NOMO-1 treated with DMSO at 0.1 percent for 48 hours (cell line): Measurements from ENCODE around the gene RASGRF2.
"Not testable (repeated sequence)": the region's sequence is repeated elsewhere in the genome, so short reads cannot be mapped to it uniquely, and the experiment has no call there.

ENCODE experiments used
- DNase-seq: peaks from one replicate; lab custom pipeline; 2025; ENCODE audit not compliant: unreplicated experiment; lab: John Stamatoyannopoulos, UW

RASGRF2 gene

DNA sequence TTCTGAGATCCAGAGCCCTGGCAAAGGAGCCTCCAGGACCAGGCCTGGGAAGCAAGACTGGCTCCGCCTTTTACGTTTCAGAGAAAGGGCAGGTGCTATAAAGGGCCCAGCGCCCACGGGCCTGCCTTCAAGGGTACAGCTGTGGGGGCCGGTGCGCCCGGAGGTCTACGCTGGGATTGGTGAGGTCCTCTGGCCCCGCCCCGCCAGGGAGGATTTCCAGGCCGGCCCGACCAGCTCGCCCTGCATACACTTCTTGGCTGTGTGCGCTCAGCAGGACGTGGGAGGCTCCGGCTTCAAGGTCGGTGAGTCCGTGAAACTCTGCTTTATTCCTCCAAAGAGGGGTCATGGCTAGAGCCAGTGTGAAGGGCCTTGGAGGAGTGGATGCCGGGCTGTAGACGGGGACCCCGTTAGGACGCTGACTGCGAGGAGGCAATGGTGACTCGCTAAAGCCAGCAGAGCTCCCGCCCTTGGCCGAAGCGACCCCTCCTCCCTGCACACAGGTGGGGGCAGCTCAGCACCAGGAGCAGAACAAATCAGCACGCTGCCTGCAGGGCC, 273.0 kb downstream of the RASGRF2 start, which contains the start of gene CKMT2:
TSS of gene CKMT2 (plus strand) at position 243 of the 555 bp plus-strand sequence. CDS start 17,811 bp downstream, outside the sequence.
- no peak for DNase-seq

DNA sequence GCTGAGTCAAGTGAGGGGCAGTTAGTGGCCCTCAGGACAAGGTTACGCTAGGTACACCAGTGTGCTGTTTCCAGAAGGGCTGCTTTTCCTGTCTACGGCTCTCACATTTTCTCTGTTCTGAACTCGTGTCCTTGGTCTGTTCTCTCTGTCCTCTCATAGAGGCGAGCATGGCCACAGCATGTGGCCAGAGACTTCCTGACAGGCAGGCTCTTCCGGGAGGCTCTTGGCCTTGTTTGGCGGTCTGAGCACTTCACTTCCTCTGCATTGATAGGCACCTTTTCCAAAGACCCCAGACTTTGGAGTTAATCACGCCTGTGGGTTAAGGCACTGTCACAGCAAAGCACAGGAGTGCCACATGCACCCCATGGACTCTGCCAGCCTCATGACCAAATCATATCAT, 274.1 kb downstream of the RASGRF2 start:
- no peak for DNase-seq

DNA sequence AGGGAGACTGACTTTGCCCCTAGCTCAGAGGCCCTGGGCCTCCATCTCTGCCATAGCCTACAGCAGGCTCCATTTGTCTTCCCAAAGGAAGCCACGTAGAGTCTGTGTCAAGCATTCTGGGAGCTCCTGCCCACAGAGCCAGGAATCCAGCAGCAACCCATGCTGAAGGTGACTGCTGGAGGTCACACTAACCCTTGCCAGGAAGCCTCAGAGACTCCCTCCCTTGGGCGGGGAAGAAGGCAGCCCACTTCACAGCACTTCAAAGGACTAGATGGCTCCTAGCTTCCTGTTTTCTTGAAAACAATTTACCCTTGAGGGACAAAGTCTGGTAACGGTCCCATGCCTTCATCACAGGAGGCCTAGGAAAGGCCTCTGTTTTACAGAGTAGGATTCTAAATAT, 274.6 kb downstream of the RASGRF2 start:
- DNase-seq: no peak

DNA sequence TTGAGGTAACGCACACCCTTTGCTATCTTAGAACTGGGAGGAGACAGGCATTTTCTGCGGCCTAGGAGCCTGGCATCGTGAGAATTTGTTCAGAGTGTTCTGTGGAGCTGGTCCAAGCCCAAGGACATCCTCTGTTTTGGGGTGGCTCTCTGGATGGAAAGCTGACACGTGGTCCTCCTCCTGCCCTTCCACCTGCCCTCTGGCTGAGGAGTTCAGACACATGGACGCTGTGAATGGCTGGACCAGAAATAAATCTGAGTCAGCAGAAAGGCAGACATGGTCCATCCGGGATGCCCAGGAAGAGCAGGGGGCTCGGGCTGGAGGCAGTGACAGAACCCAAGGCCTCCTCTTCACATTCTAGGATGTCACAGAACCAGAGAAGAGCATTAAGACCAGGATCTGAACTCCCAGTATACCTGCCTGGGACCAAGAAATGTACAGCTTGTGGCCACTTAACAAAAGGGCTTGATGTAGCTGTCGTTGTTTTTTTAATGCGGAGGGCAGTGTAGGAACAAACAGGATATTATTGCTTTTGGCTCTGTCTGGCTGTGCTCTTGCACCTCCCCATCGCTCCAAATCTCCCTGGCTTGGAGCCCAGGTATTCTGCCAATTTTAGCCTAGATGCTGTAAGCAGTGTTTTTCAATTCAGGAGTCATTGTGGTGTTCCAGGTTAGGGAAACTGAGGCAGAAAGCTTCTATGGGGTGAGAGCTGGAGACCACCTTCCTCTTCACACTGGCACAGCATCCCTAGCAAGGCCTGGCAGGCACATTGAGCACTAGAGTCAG, 275.3 kb downstream of the RASGRF2 start:
- DNase-seq: no peak

DNA sequence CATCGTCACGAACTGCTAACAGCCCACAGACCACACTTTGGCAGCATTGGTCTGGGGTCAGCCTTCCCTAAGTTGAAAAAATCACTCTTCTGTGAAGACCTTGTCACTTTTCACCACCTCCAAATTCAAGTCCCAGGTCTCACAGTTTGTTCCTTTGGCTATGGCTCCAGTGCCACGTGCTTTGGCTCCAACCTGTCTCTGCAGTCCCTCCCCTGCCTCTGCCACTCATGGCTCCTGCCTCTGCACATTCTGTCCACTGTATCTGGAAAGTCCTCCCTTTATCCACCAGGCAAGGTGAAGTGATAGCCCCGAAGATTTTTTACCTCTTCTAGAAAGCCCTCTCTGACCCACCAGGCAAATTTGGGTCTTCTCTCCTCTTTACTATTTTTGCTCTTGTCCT, 278.3 kb downstream of the RASGRF2 start:
- DNase-seq: no peak

DNA sequence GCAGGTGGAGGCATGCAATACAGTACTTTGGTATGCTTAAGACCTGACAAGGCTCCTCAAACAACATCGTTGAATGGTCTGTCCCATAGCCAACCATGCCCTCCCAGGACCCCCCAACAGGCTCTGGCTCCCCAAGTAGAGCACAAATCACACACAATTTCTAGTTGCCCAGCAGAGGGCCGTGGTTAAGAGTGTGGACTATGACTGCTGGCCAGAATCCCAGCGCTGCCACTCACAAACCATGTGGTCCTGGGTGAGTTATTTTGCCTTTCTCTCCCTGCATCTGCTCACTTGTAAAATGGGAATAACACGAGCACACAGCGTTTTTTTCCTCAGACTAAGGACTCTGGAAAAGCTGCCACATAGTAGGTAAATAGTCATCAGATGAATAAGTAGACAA, 279.4 kb downstream of the RASGRF2 start:
- DNase-seq: no peak

DNA sequence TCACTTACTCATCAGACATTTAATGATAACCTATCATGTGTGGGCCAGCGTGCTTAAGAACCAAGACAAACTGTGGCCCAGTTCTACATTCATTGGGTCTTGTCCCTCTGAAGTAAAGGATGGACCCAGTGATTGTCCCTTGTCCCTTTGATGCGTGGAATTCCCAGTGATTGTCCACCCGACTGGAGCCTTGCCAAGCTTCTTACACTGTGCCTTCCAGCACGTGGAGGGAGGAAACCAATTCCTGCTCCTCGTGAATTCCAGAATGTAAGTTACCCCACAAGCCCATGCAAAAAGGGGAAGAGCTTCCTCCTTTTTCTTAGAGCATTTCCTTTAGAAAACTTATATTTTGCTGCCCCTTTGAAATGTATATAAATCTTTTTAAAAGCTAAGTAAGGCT, 280.8 kb downstream of the RASGRF2 start:
- no peak for DNase-seq

DNA sequence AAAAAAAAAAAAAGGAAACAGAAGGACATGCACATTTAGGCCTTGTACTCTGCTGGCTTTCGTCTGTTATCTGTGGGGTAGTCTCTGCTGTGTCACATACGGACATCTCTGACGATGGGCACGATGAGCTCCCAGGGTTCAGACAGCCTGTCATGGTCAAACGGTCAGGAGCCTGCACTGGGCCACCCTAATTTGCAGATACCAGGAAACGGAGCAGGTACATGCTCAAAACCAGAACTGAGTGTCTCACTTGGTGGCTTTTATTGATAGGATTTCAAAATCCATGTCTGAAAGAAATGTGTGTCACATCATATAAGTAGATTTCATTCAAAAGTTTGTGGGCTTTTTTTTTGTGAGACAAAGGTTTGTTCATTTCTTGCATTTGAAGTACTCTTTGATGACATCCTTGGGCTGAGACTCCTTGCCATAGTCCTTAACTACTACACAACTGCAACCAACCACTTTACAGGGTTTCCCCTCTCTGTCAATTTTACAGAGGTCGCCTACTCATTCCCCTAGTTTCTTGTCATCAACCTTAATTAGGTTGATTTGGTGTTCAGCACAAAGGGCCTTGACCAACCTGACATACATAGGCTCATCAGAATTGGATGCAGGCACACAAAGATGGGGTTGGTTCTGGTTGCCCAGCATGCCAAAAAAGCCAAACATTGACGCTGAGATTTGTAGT, 281.9 kb downstream of the RASGRF2 start:
- no peak for DNase-seq

DNA sequence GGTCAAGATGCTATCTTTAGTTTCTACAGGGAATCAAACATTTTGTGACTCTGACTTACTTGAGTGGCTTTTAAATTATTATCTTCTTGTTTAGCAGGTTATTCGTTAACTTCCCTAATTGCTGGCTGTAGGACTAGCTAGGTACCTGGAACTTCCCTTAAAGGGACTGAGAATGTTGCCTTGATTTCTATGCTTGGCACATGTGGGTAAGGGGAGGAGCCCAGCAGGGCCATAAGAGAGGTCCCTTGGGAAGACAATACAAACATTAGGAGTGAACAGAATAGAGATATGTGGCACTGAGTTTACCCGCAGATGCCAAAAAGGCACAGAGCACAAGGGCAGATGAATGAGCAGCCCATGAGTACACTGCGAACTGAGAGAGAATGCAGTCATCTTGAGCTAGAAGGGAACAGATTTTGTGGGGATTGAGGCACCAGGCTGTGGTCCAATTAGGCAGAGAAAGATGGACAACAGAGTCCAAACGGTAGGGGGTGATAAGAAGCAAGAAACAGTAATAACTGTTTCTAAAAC, 282.8 kb downstream of the RASGRF2 start:
- DNase-seq: no peak

DNA sequence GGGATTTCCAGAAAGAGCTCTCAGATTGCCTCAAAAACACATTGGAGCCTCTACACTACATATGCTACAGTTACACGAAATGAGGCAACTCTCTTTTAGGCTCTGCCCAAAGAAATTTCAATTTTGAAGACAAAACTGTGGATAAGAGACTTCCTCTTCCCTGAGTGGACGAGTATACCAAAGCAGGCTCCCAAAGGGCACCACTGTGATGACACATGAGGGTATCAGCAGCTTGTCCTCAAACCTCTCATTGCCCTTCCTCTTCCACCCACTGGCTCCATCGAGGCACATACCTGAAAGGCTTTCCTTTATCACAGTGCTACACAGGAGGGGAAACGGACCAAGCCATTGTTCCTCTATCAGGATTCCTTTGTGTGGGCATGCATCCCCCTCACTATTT, 284.3 kb downstream of the RASGRF2 start:
- no peak for DNase-seq

DNA sequence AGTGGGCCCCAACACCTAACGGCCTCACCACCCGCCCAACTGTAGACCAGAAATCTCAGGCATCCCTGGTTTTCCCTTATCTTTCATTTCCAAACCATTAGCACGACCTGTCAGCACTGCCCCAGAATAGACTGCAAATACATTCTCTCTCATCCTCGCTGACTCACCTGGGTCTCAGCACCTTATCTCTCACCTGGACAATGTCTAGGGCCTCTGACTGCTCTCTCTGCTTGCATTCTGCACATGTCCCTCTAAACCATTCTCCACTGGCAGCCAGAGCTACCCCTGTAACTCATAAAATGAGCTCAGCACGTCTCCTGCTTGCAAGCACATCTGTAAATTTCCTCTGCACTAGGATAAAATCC, 285.7 kb downstream of the RASGRF2 start:
- no peak for DNase-seq

DNA sequence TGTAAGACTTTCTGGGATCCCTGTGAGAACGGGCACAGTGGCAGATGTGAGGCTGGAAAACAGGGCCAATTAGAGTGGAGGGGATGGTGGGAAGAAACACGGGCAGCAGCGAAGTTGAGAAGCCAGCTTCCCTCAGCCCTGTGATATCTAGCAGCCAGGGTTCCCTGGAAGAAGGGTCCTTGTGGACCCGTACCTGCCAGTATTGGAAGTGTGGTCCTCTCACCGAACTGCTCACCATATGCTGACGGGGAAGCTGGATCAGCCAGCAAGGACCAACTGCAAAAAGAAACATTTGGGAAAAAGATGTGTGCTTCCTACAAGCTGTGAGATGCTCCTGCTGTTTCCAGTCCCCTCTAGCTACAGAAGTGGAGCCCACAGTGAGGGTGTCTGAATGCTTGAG, 286.5 kb downstream of the RASGRF2 start:
- no peak for DNase-seq

DNA sequence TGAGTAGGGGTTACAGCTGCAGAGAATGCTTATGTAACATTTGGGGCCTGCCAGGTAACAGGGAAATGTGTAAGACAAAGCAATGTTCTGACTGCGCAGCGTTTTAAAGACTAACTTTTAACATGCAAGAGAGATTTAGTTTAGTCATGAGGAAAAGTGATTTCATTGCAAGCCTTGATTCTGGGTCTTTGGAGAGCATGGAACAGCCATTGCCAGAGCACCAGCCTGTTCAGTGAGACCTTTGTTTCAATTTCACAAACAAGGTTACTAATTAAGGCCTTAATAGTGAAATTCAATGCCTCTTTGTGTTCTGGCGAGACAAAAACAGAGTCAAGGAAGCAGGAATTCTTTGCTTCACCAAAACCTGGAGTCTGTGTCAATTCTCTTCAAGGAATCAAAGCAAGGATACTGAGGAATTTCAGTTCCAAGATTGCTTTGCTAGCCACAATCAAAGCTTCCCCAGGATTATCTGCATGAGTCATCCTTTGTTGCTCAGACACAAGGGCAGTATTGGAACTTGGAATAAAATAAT, 287.3 kb downstream of the RASGRF2 start:
- no peak for DNase-seq

DNA sequence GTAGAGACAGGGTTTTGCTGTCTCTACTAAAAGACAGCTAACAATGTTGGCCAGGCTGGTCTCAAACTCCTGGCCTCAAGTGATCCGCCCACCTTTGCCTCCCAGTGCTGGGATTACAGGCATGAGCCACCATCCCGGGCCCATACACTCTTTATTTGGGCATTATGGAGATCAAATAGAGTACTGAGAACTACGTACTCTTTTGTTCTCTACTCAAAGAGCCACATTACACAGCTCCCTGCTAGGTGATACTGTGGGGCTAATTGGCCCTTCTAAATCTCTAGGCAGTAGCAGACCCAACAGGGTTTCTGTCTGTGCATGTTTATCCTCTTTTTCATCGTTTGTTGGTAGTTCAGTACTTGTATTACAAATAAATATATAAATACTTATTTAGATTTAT, 289.1 kb downstream of the RASGRF2 start:
- DNase-seq: no peak

DNA sequence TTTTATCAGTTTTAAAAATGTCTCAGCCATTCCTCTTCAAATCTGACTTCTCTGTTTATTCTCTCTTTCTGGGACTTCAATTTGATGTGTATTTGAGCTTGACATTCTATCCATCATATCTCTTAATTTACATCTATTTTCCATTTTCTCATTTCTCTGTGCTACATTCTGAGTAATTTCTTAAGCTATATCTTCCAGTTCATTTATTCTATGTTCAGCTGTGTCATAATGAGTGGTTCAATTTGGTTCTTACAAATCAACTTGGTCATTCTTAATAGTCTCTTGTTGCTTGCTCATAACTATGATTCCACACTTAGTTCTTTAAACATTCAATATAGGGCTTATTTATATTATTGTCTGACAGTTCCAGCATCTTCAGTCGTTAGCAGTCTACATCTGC, 289.8 kb downstream of the RASGRF2 start:
- DNase-seq: no peak

DNA sequence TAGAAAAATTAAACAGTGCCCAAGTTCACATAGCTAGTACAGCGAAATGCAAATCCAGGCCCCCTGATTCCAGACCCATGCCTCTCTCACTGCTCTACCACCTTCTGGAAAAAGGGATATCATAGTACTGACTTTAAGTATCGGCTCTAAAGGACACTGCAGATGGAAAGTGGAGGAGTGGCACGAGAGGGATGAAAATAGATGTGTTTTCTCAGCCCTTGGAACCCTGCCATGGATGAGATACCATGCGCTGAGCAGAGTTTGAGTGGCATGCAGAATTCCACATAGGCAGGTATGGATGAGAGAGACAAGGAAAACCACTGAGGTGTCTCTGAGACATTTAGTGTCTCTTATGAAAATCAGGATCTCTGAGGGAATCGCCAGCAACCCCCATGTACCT, 291.8 kb downstream of the RASGRF2 start:
- DNase-seq: no peak

DNA sequence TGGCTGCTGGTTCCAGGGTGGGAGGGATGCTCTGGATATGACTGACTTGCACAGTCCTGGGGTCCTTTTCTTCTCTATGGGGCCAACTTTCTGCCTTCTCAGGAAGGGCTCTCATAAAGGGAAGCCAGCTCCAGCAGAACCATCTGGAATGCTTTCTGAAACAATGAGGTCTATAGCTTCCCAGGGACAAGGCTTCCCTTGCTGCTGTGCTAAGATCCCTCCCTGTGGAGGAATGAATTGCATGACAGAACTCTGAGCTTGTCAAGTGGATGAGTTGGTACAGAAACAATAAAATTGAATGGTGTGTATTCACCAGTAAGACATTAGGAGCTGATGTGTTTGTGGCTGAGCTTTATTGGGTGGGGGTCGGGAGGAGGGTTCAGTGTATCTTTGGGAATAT, 292.7 kb downstream of the RASGRF2 start:
- no peak for DNase-seq

DNA sequence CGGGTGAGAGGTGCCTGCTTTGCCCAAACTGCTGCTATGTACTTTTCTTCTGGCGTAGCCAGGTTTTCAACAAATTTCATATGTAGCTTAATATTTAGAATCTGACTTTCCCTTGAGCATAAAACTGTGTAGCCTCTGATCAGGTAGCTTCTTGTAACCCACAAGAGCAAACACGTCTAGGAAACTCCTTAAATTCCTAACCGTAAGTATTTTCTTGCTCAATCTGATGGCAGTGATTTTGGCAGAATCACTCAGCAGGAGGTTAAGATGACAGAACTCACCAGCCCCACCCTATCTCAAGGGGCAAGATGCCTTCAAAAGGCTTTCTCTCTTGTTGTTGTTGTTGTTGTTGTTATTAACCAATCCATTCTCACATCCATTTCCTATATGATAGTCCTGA, 293.7 kb downstream of the RASGRF2 start:
- no peak for DNase-seq

DNA sequence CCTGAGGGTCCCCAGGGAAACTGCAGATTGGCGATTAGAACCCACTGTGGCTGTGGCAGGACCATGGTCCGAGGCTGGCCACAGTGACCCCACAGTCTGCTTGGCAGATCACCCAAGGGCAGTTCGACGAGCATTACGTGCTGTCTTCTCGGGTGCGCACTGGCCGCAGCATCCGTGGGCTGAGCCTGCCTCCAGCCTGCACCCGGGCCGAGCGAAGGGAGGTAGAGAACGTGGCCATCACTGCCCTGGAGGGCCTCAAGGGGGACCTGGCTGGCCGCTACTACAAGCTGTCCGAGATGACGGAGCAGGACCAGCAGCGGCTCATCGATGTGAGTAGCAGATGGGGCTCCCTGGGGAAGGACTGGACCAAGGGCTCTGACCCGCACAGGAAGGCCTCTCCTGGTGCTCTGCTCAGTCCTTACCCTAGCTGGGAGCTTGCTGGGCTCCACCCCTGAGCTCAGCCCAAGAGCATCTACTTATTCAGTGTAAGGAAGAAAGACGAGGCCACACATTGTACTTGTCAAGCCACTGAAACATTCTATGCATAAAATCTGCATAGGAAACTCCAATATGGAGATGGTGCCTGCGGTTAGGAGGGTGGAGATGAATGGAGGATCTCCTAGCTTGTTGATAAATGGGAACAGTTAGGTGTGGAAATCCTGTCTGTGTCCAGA, 294.9 kb downstream of the RASGRF2 start:
- no peak for DNase-seq

DNA sequence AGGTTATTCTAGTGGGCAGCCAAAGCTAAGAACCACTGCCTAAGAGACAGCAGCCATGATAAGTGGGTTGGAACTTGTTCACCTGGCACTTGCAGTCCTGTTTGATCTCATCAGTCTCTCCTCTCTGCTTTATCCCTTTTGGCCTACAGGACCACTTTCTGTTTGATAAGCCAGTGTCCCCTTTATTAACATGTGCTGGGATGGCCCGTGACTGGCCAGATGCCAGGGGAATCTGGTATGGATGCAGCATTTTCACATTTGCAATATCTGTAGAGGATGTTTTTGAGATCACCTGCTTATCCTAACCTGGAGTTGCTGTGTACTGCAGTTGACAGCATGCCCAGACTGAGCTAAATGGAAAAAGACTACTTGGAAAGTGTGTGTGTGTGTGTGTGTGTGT, 296.6 kb downstream of the RASGRF2 start:
- DNase-seq: no peak

DNA sequence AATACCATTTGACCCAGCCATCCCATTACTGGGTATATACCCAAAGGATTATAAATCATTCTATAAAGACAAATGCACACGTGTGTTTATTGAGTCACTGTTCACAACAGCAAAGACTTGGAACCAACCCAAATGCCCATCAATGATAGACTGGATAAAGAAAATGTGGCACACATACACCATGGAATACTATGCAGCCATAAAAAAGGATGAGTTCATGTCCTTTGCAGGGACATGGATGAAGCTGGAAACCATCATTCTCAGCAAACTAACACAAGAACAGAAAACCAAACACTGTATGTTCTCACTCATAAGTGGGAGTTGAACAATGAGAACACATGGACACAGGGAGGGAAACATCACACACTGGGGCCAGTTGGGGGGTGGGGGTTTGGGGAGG, 302.6 kb downstream of the RASGRF2 start:
- not testable (repeated sequence) for DNase-seq
